NCI-H748 (cell line): Measurements from ENCODE around the gene STX2.
"Not testable (repeated sequence)": the region's sequence is repeated elsewhere in the genome, so short reads cannot be mapped to it uniquely, and the experiment has no call there.

Experiments
- DNase-seq: peaks from one replicate; lab custom pipeline; 2025; ENCODE audit not compliant: unreplicated experiment; lab: John Stamatoyannopoulos, UW

STX2 gene

GRCh38 chr12:130803702-130804101, 35.3 kb downstream of the STX2 start:
- no peak for DNase-seq

GRCh38 chr12:130800312-130800711, 38.7 kb downstream of the STX2 start:
- no peak for DNase-seq

GRCh38 chr12:130799051-130799450, 40.0 kb downstream of the STX2 start:
- DNase-seq: no peak

- DNase-seq: no peak
Measured at GRCh38 chr12:130796985-130797686, 41.9 kb downstream of the STX2 start.

GRCh38 chr12:130795906-130796305, 43.1 kb downstream of the STX2 start:
- DNase-seq: no peak

DNA sequence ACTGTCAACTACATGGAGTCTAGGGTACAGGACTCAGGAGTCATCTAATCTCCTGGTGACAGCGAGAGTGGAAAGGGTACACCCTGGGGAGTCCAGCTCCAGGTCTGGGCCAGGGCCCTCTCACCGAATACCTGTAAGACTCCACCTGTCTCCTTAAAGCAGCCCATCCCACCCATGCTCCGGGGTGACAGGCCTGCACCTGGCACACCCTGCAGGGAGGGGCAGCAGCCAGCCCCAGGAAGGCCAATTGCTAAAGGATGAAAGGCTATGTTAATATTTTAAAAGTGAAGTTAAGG, 45.5 kb downstream of the STX2 start:
- no peak for DNase-seq

DNA sequence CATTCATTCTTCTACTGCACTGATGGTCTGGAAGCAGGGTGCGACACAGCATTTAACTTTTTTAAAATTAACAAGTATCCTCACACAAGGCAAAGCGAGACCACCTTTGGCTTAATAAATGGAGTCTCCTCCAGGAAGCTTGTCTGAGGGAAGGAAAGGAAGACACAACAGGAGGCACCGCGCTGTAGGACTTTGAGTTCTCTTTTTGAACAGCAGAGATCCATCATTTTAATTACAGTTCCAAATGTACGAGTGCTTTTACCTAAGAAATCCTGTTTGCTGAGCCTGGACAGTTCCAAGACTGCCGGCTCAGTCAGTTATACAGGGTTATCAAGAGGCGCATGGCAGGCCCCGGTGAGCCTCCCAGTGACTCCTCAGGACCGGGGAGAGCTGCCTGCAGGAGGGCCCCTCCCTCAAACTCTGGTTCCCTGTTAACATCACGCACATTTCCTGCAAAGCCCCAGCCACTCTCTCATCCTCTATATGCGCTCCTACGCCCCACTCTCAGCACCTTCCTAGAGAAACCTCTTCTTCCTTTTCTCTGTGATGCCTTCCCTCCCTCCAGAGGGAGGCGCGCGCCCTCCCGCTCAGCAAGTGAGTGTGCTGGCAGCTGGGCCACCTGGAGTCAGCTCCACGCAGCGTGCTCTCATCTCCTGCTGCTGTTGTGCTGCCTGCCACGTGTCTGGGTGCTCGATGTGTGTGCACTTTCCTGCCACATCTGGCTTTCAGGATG, 46.1 kb downstream of the STX2 start:
- DNase-seq: no peak

GRCh38 chr12:130791629-130792028, 47.4 kb downstream of the STX2 start:
- no peak for DNase-seq

- DNase-seq: no peak
Measured at GRCh38 chr12:130788515-130788914, 50.5 kb downstream of the STX2 start.

DNA sequence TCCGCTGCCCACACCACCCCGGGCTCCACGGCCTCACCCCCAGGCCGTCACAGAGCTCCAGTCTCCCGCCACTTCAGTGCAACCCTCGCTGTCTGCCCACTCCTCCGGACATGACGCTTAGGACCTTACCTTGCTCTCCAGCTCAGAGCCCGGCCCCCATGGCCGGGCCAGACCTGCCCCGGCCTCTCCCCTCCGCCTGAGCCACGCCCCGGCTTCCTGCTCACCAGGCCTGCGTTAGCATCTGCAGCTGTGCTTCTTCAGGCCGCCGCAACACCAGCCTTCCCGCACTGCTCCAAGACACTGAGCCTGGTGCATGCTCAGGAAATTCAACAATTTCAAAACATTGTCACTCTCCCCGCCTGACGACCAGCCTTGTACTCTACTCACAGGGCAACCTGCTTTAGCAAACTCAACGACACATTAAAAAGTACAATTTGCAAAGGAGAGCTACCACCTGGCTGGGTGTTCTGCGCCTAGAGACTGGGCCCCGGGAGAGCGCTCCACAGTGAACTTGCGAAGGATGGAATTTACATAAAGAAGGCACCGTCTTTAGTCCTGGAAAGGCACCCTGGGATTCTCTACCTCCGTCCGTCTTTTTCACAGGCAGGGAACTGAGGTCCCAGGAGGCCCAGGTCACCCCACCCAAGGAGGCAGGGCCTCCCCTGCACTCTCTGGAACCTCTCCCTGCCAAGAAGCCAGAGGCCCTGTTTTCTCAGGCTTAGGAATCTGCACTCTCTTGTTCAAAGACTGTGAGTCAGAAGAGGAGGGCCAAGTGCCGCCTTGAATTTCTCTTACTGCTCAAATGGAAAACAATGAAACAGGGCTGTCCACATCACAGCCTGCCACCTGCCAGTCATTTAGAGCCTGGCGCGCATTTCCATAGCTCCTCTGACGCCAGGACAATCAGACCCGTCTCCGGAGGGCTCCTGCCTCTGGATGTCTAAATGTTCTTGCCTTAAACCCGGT, 51.3 kb downstream of the STX2 start:
- no peak for DNase-seq

GRCh38 chr12:130787041-130787440, 52.0 kb downstream of the STX2 start:
- no peak for DNase-seq

DNA sequence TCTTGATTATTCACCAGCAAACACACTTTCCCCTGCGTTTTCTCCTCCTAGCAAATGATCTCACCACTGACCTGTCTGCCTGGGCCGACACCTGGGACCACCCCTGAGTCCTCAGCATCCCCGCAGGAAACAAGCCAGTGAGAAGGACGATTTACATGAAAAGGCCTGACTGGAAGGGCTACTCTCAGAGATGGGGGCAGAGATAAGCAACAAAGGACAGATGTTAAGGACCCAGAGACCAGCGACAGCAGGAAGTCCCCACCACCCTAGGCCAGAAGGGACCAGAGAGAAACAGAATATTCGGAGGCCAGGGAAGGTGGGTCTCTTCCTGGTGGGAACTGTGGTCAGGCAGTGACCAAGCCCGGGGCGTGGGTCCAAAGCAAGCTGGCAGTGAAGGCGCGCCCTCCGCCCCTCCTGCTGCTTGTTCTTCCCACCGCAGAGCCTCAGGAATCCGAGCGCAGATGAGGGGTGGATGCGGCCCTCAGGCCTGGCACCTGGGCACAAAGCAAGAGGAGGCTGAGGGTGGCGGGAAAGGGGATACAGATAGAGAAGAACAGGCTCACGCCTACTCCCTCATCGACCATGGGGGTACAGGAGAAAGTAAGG, 55.8 kb downstream of the STX2 start:
- DNase-seq: no peak

- DNase-seq: not testable (repeated sequence)
Measured at GRCh38 chr12:130782245-130782644, 56.8 kb downstream of the STX2 start.

GRCh38 chr12:130780880-130781575, 58.0 kb downstream of the STX2 start:
- no peak for DNase-seq

DNA sequence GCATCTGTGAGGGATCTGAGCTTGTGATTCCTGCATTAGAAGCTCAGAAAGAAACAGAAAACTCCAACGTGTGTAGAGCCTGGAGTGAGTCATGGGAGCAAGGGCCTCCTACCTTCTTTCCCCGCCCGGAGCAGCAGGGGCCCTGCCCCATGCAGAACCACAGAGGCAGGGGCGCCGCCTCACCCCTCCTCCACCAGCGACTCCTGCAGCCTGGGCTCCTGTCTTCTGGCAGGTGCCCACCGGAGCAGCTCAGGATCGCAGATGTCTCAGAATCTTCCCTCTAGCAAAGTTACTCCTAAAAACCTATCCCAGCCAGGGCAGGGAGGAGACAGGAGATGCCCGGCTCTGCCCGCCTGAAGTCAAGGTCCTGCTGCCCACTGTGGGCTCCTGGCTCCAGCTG, 58.7 kb downstream of the STX2 start:
- no peak for DNase-seq

- DNase-seq: no peak
Measured at GRCh38 chr12:130778776-130779175, 60.3 kb downstream of the STX2 start.

DNA sequence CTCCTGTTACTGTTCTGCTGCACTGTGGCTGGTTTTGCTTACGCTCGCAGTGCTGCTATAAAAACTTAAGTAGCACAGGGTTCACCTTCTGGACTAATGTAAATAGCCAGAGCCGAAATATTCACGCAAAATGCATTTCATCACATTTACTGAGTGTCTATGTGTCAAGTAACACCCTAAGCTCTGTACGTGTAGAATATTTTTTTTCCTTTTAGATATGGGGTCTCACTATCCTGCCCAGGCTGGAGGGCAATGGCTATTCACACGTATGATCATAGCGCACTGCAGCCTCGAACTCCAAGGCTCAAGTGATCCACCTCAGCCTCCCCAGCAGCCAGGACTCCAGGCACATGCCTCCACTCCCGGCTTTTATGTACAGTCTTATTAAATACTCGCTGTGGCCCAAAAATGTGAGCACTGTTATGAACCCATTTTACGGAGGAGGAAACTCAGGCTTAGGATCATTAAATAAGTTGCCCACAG, 62.2 kb downstream of the STX2 start:
- DNase-seq: no peak

GRCh38 chr12:130775953-130776856, 62.8 kb downstream of the STX2 start:
- DNase-seq: no peak

DNA sequence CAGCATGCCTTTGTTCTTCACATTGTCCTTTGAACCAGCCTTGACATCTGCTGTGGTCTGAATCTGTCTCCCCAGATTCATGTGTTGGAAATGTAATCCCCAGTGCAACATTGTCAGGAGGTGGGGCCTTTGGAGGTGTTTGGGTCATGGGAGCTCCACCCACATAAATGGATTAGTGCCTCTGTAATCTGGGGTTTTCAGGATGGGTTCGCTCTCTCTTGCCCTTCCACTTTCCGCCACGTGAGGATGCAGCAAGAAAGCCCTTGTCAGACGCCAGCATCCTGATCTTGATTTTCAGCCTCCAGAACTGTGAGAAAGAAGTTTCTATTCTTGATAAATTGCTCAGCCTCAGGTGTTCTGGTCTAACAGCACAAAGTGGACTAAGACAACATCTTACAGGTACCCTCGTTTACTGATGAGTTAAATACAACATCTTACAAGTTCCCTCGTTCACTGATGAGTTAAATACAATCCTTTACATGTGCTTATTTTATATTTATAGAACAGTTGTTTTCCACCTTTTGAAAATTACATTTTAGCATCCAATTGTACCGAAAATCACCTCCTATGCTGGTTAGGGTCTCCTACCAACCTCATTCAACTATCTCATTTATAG, 68.5 kb downstream of the STX2 start:
- DNase-seq: no peak
